Parathyroid adenoma (tissue), 2 donors: ENCODE results near the gene MTNR1B.

Experiments
- H2AFZ ChIP-seq: fragments of 300-600 bp; sonication (generic); one replicate; pipeline ENCODE4 v1.7.0; 2017; ENCODE audit warnings: antibody characterized with exemption, mild to moderate bottlenecking
- H3K27ac ChIP-seq: fragments of 300-600 bp; sonication (generic); one replicate; pipeline ENCODE4 v1.7.0; 2017
- H3K27me3 ChIP-seq: fragments of 300-600 bp; sonication (generic); one replicate; pipeline ENCODE4 v1.7.0; 2017; ENCODE audit warnings: low read length; ENCODE audit not compliant: control insufficient read depth, insufficient read depth
- H3K36me3 ChIP-seq: fragments of 300-600 bp; sonication (generic); one replicate; pipeline ENCODE4 v1.7.0; 2017; ENCODE audit warnings: low read length; ENCODE audit not compliant: control insufficient read depth, insufficient read depth
- H3K4me1 ChIP-seq: fragments of 300-600 bp; sonication (generic); one replicate; pipeline ENCODE4 v1.7.0; 2017; ENCODE audit warnings: control low read depth
- H3K4me2 ChIP-seq: fragments of 300-600 bp; sonication (generic); one replicate; pipeline ENCODE4 v1.7.0; 2017; ENCODE audit warnings: low read length
- H3K4me3 ChIP-seq: fragments of 300-600 bp; sonication (generic); one replicate; pipeline ENCODE4 v1.7.0; 2017; ENCODE audit warnings: low read depth, low read length
- H3K79me2 ChIP-seq: fragments of 300-600 bp; sonication (generic); one replicate; pipeline ENCODE4 v1.7.0; 2017; ENCODE audit warnings: control low read depth
- H3K9ac ChIP-seq: fragments of 300-600 bp; sonication (generic); one replicate; pipeline ENCODE4 v1.7.0; 2017; ENCODE audit warnings: mild to moderate bottlenecking
- H3K9me3 ChIP-seq: fragments of 300-600 bp; sonication (generic); one replicate; pipeline ENCODE4 v1.7.0; 2017; ENCODE audit warnings: low read length; ENCODE audit not compliant: control insufficient read depth
- TF ChIP-seq, protein P1 (sequence below): fragments of 300-600 bp; sonication (generic); IDR thresholded peaks from one replicate; pipeline ENCODE4 v1.7.0; 2017; ENCODE audit warnings: antibody characterized with exemption, mild to moderate bottlenecking
- donor health status: primary hyperparathyroidism.

The MTNR1B gene

DNA sequence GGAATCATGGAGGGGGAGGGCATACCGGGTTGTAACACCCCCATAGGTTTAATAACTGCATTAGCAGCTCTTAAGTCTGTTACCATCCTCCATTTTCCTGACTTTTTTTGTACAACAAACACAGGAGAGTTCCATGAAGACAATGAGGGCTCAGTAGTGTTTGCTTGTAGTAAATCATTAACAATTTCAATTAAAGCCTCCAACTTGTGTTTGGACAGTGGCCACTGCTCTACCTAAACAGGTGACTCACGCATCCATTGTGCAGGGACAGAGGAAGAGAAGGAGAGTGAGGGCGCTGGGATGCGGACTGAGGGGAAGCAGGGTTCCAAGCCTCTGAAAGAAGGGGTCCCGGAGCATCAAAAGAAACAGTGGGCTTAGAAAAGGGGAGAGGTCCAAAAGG, 21.3 kb upstream of the MTNR1B start:
- H2AFZ ChIP-seq: no peak overlapping the region
- H3K4me1 ChIP-seq: no peaks in the 10 kb centered on the region
- H3K4me3 ChIP-seq: no peak overlapping the region
- no peaks in the 10 kb centered on the region for H3K36me3 ChIP-seq
- no peak overlapping the region for H3K27ac ChIP-seq
- no peak overlapping the region for H3K4me2 ChIP-seq
- TF ChIP-seq, protein P1, sequence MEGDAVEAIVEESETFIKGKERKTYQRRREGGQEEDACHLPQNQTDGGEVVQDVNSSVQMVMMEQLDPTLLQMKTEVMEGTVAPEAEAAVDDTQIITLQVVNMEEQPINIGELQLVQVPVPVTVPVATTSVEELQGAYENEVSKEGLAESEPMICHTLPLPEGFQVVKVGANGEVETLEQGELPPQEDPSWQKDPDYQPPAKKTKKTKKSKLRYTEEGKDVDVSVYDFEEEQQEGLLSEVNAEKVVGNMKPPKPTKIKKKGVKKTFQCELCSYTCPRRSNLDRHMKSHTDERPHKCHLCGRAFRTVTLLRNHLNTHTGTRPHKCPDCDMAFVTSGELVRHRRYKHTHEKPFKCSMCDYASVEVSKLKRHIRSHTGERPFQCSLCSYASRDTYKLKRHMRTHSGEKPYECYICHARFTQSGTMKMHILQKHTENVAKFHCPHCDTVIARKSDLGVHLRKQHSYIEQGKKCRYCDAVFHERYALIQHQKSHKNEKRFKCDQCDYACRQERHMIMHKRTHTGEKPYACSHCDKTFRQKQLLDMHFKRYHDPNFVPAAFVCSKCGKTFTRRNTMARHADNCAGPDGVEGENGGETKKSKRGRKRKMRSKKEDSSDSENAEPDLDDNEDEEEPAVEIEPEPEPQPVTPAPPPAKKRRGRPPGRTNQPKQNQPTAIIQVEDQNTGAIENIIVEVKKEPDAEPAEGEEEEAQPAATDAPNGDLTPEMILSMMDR: no peak
- H3K9me3 ChIP-seq: no peaks in the 10 kb centered on the region
- H3K9ac ChIP-seq: no peak overlapping the region
- H3K27me3 ChIP-seq: no peaks in the 10 kb centered on the region
- H3K79me2 ChIP-seq: no peaks in the 10 kb centered on the region

DNA sequence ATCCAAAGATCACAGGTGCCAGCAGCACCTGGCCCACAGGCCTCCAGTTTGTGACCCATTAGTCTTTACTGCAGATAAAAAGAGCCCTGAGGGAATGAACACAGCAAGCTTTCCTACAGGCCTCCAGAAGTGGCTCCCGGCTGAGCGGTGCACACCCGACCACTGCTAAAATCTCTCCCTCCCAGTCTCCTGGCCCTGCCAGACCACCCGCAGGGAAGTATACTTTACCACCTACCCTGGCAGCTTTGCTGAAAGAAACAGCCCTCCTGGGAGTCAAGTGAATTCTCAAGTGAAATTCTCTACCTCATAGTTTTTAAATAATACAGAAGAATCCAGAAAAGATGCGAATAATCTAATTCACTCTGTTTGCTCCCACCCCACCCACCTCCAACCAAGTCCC, 15.4 kb upstream of the MTNR1B start:
- Histone ChIP-seq H3K4me2 (no peak overlapping the region), H3K27ac (no peak overlapping the region), H3K9ac (no peak overlapping the region), H2AFZ (no peak overlapping the region), H3K79me2 (no peaks in the 10 kb centered on the region), H3K9me3 (no peaks in the 10 kb centered on the region), H3K36me3 (no peaks in the 10 kb centered on the region), H3K4me3 (no peak overlapping the region), H3K4me1 (no peaks in the 10 kb centered on the region), H3K27me3 (no peaks in the 10 kb centered on the region)
- TF ChIP-seq, protein P1: no peak

DNA sequence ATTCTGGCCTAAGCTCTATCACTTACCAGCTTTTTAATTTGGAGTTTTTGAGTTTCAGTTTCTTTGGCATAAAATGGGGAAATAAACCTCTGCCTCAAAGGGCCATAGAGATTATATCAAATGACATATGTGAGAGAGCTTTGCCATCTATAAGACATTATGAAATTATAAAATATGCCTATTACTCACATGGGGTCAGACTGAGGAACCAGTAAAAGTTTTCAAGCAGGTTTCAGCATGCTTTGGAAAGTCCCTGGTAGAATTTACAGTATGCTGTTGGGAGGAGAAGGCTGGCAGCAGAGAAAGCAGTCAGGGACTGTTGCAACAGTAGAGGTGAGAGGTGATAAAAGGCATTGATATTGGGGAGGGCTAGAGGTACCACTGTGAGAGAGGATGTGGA, 13.6 kb upstream of the MTNR1B start:
- no peak overlapping the region for H3K4me3 ChIP-seq
- no peaks in the 10 kb centered on the region for H3K36me3 ChIP-seq
- H3K9ac ChIP-seq: no peak overlapping the region
- no peaks in the 10 kb centered on the region for H3K4me1 ChIP-seq
- TF ChIP-seq, protein P1: no peak
- H3K4me2 ChIP-seq: no peak overlapping the region
- H3K27ac ChIP-seq: no peak overlapping the region
- H3K27me3 ChIP-seq: no peaks in the 10 kb centered on the region
- no peak overlapping the region for H2AFZ ChIP-seq
- H3K79me2 ChIP-seq: no peaks in the 10 kb centered on the region
- H3K9me3 ChIP-seq: no peaks in the 10 kb centered on the region

DNA sequence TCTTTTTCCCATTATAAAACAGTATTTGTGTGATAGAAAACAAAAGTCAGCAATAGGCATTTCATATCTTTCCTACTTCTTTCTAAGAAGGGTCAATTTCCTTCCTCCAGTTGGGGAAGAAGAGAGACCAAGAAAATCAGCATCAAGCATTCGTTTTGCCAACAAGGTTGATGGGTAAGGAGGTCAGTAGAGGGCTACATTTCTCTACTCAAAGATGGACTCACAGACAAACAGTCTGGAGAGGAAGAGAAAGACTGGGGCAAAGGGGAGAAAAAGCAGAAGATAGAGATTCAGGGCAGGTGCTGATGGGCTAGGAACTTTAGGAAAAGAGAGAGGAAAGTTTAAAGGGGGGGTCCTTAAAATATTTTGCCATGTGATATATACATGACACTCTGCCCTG, 8.6 kb upstream of the MTNR1B start:
- H3K79me2 ChIP-seq: no peaks in the 10 kb centered on the region
- no peak overlapping the region for H3K9ac ChIP-seq
- no peak overlapping the region for H3K4me2 ChIP-seq
- no peaks in the 10 kb centered on the region for H3K9me3 ChIP-seq
- H2AFZ ChIP-seq: no peak overlapping the region
- H3K4me3 ChIP-seq: no peak overlapping the region
- H3K27me3 ChIP-seq: no peaks in the 10 kb centered on the region
- H3K4me1 ChIP-seq: no peaks in the 10 kb centered on the region
- H3K36me3 ChIP-seq: no peaks in the 10 kb centered on the region
- TF ChIP-seq, protein P1: no peak
- no peak overlapping the region for H3K27ac ChIP-seq

DNA sequence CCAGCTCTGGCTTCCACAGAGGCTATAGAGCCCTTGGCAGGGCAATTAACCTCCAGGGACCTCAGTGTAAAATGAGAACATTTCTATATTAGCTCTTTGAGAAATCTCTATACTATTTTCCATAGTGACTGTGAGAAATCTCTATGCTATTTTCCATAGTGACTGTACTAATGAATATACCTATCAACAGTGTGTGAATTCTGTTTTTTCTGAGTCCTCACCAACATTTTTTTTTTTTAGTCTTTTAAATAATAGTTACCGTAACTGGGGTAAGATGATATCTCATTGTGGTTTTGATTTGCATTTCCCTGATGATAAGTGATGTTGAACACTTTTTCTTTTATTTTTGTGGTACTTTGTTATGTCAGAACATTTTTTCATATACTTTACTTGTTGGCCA, 7.0 kb upstream of the MTNR1B start:
- TF ChIP-seq, protein P1: no peak
- H3K27ac ChIP-seq: no peak overlapping the region

More for the DNA sequence above, 7.0 kb upstream of the MTNR1B start:
- Histone ChIP-seq H3K4me2 (no peak overlapping the region), H3K27me3 (no peaks in the 10 kb centered on the region), H3K4me1 (no peaks in the 10 kb centered on the region), H3K36me3 (no peaks in the 10 kb centered on the region), H3K79me2 (no peaks in the 10 kb centered on the region), H3K9ac (no peak overlapping the region), H3K9me3 (no peaks in the 10 kb centered on the region), H2AFZ (no peak overlapping the region), H3K4me3 (no peak overlapping the region)
